GM20000 (cell line): Measurements from ENCODE around the gene C19orf12.

ENCODE experiments used
- DNase-seq: peaks from one replicate; pipeline ENCODE4 v3.0.0; 2012; ENCODE audit warnings: low spot score
- CTCF ChIP-seq: IDR thresholded peaks from 2 replicates; pipeline ENCODE4 v1.5.1; 2012; ENCODE audit warnings: mild to moderate bottlenecking, control low read depth; ENCODE audit errors: extremely low read depth, missing control alignments

Gene C19orf12

DNA sequence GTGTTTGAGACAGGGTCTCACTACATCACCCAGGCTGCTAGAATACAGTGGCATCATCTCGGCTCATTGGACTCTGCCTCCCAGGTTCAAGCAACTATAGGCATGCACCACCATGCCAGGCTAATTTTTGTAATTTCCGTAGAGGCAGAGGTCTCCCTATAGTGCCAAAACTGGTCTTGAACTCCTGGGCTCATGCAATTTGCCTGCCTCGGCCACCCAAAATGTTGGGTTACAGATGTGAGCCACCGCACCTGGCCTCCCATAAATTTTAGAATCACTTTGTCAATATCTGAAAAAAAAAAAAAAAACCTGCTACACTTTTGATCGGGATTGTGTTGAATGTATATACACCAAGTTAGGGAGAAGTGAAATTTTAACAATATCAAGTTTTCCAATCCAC is 61.7 kb downstream of the C19orf12 start:
- DNase-seq, result no peak
- TF ChIP-seq CTCF, result no peak

- DNase-seq, result no peak
- no peak for TF ChIP-seq CTCF
Measured at GRCh38 chr19:29651622-29652394, 63.3 kb downstream of the C19orf12 start.

DNA sequence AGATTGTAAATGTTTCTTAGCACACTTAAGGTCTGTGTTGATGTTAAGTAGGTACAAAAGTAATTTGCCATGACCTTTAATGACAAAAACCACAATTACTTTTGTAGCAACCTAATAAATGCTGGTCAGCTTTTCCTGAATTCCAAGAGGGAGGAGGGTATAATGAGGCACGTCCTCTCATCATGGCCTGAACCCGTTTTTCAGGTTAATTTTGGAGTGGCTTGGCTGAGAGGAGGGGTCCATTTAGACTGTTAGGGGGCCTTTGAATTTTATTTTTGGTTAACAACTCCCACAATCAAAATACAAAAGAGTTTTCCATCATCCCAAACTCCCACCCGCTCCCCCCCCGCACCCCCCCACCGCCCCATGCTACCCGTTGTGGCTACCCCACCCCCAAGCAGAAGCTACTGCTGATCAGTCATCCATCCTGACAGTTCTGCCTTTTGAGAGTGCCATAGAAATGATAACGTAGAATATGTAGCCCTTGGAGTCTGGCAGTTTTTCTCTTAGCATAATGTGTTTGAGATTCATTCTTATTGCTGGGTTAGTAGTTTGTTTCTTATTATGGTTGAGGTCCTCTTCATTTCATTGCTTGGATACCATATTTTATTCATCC is 64.2 kb downstream of the C19orf12 start:
- no peak for DNase-seq

More for the DNA sequence above, 64.2 kb downstream of the C19orf12 start:
- no peak for TF ChIP-seq CTCF
